GM18498 (cell line): ENCODE data around the gene IDS.

Experiments
- ATAC-seq: cut with Tn5 transposase; IDR thresholded peaks from one replicate; pipeline ENCODE4 v1.9.1; 2021; ENCODE audit warnings: mild to moderate bottlenecking, moderate library complexity; ENCODE audit not compliant: unreplicated experiment

The IDS gene

GRCh38 chrX:149462849-149463248, 42.3 kb downstream of the IDS start:
- no peak for ATAC-seq

GRCh38 chrX:149461746-149462145, 43.4 kb downstream of the IDS start:
- no peak for ATAC-seq

- ATAC-seq = no peak
These were observed 46.5 kb downstream of the IDS start for GRCh38 chrX:149458586-149458985.

GRCh38 chrX:149456476-149457245, 48.4 kb downstream of the IDS start:
- no peak for ATAC-seq

GRCh38 chrX:149455934-149456333, 49.2 kb downstream of the IDS start:
- ATAC-seq = no peak

GRCh38 chrX:149453906-149454822, 50.9 kb downstream of the IDS start:
- no peak for ATAC-seq

GRCh38 chrX:149453030-149453429, 52.1 kb downstream of the IDS start:
- no peak for ATAC-seq

- no peak for ATAC-seq
These were observed 71.7 kb downstream of the IDS start for GRCh38 chrX:149433451-149433850.

- no peak for ATAC-seq
These were observed 72.1 kb downstream of the IDS start for GRCh38 chrX:149433051-149433450.
